WERI-Rb-1 (cell line): ENCODE results near the gene SS18L1.
A peak's percentile ranks its signal among the peaks of the same experiment; 100 is the strongest.

Experiments used
- DNase-seq: peaks from one replicate; pipeline ENCODE4 v3.0.0-alpha.2; 2020
- H3K27ac ChIP-seq: fragments of 250-450 bp; sonication (Bioruptor Pico); 2 replicates; pipeline ENCODE4 v1.5.1; 2020; ENCODE audit warnings: mild to moderate bottlenecking, moderate library complexity
- H3K27me3 ChIP-seq: fragments of 250-450 bp; sonication (Bioruptor Pico); 2 replicates; pipeline ENCODE4 v1.5.1; 2021; ENCODE audit warnings: mild to moderate bottlenecking, low read depth, moderate library complexity; ENCODE audit not compliant: insufficient read depth, severe bottlenecking
- H3K36me3 ChIP-seq: fragments of 250-450 bp; sonication (Bioruptor Pico); 2 replicates; pipeline ENCODE4 v1.5.1; 2020; ENCODE audit warnings: mild to moderate bottlenecking, moderate library complexity
- H3K4me3 ChIP-seq: 2 replicates; pipeline ENCODE4 v1.5.1; 2011; ENCODE audit warnings: low read depth, mild to moderate bottlenecking, control low read depth, low read length
- H3K9me3 ChIP-seq: fragments of 250-450 bp; sonication (Bioruptor Pico); 2 replicates; pipeline ENCODE4 v1.5.1; 2021; ENCODE audit warnings: mild to moderate bottlenecking, moderate library complexity; ENCODE audit not compliant: severe bottlenecking
- CTCF ChIP-seq: IDR thresholded peaks from 2 replicates; pipeline ENCODE4 v1.5.1; 2011; ENCODE audit warnings: low read depth, mild to moderate bottlenecking, control low read depth, inconsistent platforms, low read length

Gene SS18L1

GRCh38 chr20:62143081-62143956 lies at the start of gene SS18L1, which contains the start of gene PSMA7:
SS18L1 (plus strand) TSS chr20:62143769; CDS start chr20:62143821, 52 bp downstream.
PSMA7 (minus strand) TSS chr20:62143394; CDS start chr20:62143303, 91 bp downstream.
- Histone ChIP-seq H3K9me3 (no peaks in the 10 kb centered on the region), H3K36me3 (peaks cover 47% of the 10 kb centered on the region), H3K27ac (peak within 1 kb of the TSS; percentile 96), H3K27me3 (no peaks in the 10 kb centered on the region), H3K4me3 (peak within 1 kb of the TSS; percentile 70)
- no peak for TF ChIP-seq CTCF
- DNase-seq = peak; percentile 76

GRCh38 chr20:62096421-62097380 lies 46.9 kb upstream of the SS18L1 start:
- H3K27me3 ChIP-seq = no peaks in the 10 kb centered on the region
- no peak for DNase-seq
- TF ChIP-seq CTCF = no peak
- H3K4me3 ChIP-seq = no peak overlapping the region
- H3K9me3 ChIP-seq = no peaks in the 10 kb centered on the region
- H3K36me3 ChIP-seq = no peaks in the 10 kb centered on the region
- H3K27ac ChIP-seq = no peak overlapping the region

- no peaks in the 10 kb centered on the region for H3K9me3 ChIP-seq
- no peak for DNase-seq
These were observed 45.6 kb upstream of the SS18L1 start for GRCh38 chr20:62097881-62098407.

GRCh38 chr20:62101078-62101477 lies 42.5 kb upstream of the SS18L1 start:
- no peak for TF ChIP-seq CTCF
- Histone ChIP-seq H3K4me3 (no peak overlapping the region), H3K27me3 (no peaks in the 10 kb centered on the region), H3K36me3 (no peaks in the 10 kb centered on the region), H3K27ac (no peak overlapping the region), H3K9me3 (peaks cover under 1% of the 10 kb centered on the region)
- DNase-seq = no peak

More at GRCh38 chr20:62097881-62098407, 45.6 kb upstream of the SS18L1 start:
- TF ChIP-seq CTCF = no peak
- Histone ChIP-seq H3K27ac (no peak overlapping the region), H3K4me3 (no peak overlapping the region), H3K36me3 (no peaks in the 10 kb centered on the region), H3K27me3 (no peaks in the 10 kb centered on the region)

GRCh38 chr20:62103508-62104233 lies 39.9 kb upstream of the SS18L1 start:
- H3K9me3 ChIP-seq = peaks cover 18% of the 10 kb centered on the region
- DNase-seq = no peak
- H3K36me3 ChIP-seq = no peaks in the 10 kb centered on the region
- no peak for TF ChIP-seq CTCF
- no peaks in the 10 kb centered on the region for H3K27me3 ChIP-seq
- H3K27ac ChIP-seq = peak overlapping the region; percentile 26; the same call in 1 of the 2 replicates
- H3K4me3 ChIP-seq = no peak overlapping the region
